Measurements from ENCODE around the gene RFXAP.

RFXAP gene

GRCh38 chr13:36870050-36870692 lies 51.1 kb downstream of the RFXAP start:
- Histone ChIP-seq H3K4me3 (ENCODE audit: low read length) (no peak overlapping the region), H3K9me3 (replicated peaks; ENCODE audit: low read length) (no peaks in the 10 kb centered on the region), H3K36me3 (ENCODE audit: insufficient read depth, low read length) (peaks cover 18% of the 10 kb centered on the region), H3K4me1 (ENCODE audit: control insufficient read depth, insufficient read depth, low read length) (no peaks in the 10 kb centered on the region), H3K9ac (ENCODE audit: low read depth, low read length) (no peak overlapping the region), H3K27me3 (ENCODE audit: control insufficient read depth, insufficient read depth, low read length) (no peaks in the 10 kb centered on the region), H3K4me2 (ENCODE audit: low read length) (no peak overlapping the region)

- H3K4me1 ChIP-seq (ENCODE audit: control insufficient read depth, insufficient read depth, low read length): no peaks in the 10 kb centered on the region
- no peak overlapping the region for H3K4me3 ChIP-seq (ENCODE audit: low read length)
- no peak overlapping the region for H3K4me2 ChIP-seq (ENCODE audit: low read length)
- no peaks in the 10 kb centered on the region for H3K9me3 ChIP-seq (replicated peaks; ENCODE audit: low read length)
- H3K9ac ChIP-seq (ENCODE audit: low read depth, low read length): no peak overlapping the region
- H3K36me3 ChIP-seq (ENCODE audit: insufficient read depth, low read length): peaks cover 18% of the 10 kb centered on the region
- H3K27me3 ChIP-seq (ENCODE audit: control insufficient read depth, insufficient read depth, low read length): no peaks in the 10 kb centered on the region
Measured at GRCh38 chr13:36872621-36873020, 53.6 kb downstream of the RFXAP start.

GRCh38 chr13:36875431-36875830 lies 56.4 kb downstream of the RFXAP start:
- H3K9me3 ChIP-seq (replicated peaks; ENCODE audit: low read length): no peaks in the 10 kb centered on the region
- H3K4me3 ChIP-seq (ENCODE audit: low read length): no peak overlapping the region
- no peaks in the 10 kb centered on the region for H3K4me1 ChIP-seq (ENCODE audit: control insufficient read depth, insufficient read depth, low read length)
- peaks cover 15% of the 10 kb centered on the region for H3K36me3 ChIP-seq (ENCODE audit: insufficient read depth, low read length)
- H3K9ac ChIP-seq (ENCODE audit: low read depth, low read length): no peak overlapping the region
- H3K4me2 ChIP-seq (ENCODE audit: low read length): no peak overlapping the region
- H3K27me3 ChIP-seq (ENCODE audit: control insufficient read depth, insufficient read depth, low read length): no peaks in the 10 kb centered on the region

- Histone ChIP-seq H3K9me3 (replicated peaks; ENCODE audit: low read length) (no peaks in the 10 kb centered on the region), H3K36me3 (ENCODE audit: insufficient read depth, low read length) (peaks cover 15% of the 10 kb centered on the region), H3K4me3 (ENCODE audit: low read length) (no peak overlapping the region), H3K27me3 (ENCODE audit: control insufficient read depth, insufficient read depth, low read length) (no peaks in the 10 kb centered on the region), H3K9ac (ENCODE audit: low read depth, low read length) (no peak overlapping the region), H3K4me2 (ENCODE audit: low read length) (no peak overlapping the region), H3K4me1 (ENCODE audit: control insufficient read depth, insufficient read depth, low read length) (peaks cover 2% of the 10 kb centered on the region)
Measured at GRCh38 chr13:36875961-36876360, 56.9 kb downstream of the RFXAP start.
